Measurements from ENCODE around the gene PAX3.

Gene PAX3

DNA sequence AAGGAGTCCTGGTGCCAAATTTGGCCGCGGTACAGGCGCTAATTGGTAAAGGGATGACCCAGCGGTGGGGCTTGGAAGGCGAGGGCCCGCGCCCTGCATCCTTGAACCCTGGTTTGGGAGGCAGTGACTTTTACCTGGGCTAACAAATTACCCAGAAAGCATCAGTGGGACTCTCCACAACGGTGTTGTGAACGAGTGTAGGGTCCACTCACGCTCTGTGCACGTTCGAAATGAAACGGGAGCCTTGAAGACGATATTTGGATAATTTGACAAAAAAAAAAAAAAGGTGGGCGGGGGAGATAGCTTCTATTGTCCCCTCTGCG is 3.0 kb upstream of the PAX3 start:
- TF ChIP-seq YY1 (IDR thresholded peaks at IDR 0.05; ENCODE audit: low read depth) (no peak), EP300 (IDR thresholded peaks at IDR 0.05; ENCODE audit: borderline replicate concordance) (no peak), TAF1 (IDR thresholded peaks at IDR 0.05; ENCODE audit: low read depth) (no peak)
- TF ChIP-seq, protein P1, sequence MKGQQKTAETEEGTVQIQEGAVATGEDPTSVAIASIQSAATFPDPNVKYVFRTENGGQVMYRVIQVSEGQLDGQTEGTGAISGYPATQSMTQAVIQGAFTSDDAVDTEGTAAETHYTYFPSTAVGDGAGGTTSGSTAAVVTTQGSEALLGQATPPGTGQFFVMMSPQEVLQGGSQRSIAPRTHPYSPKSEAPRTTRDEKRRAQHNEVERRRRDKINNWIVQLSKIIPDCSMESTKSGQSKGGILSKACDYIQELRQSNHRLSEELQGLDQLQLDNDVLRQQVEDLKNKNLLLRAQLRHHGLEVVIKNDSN (IDR thresholded peaks at IDR 0.05), result no peak

DNA sequence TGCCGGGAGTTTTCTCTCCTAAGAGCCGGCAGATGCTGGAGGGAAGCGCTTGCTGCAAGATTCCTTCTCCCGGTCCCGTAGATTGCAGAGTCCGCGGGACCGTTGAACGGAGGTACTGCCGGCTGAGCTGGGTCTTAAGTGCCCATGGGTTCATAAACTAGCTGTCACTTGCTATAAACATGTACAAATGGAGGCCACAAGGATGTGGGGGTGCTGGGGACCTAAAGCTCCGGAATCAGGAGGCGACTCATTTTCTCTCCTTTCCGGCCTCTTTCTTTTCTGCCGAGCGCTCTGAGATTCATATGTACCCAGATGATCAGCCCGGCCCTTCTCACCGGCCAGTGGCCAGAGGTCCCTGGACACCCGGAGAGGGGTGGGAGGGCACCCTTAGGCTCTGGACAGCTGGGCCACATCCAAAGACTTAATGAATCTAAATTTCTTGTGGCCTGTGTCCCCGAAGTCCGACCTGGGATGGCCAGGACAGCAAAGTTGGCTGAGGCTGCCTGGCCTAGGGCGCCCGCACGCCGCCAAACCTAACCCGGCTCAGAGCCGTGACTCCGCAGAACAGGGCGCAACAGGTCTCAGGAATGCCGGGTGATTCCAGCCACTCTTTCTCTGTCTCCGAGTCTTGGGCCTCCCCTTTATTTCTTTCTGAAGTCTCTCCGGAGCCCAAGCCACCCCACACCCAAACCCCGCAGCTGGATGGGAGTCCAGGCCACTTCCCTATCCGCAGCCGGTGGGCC is 2.4 kb upstream of the PAX3 start:
- TF ChIP-seq TCF12 (IDR thresholded peaks at IDR 0.05; ENCODE audit: low read depth) (no peak), NFIC (IDR thresholded peaks at IDR 0.05) (no peak), FOXM1 (IDR thresholded peaks at IDR 0.05; ENCODE audit: borderline replicate concordance, low read depth) (no peak), EP300 (IDR thresholded peaks at IDR 0.05; ENCODE audit: borderline replicate concordance) (no peak)

DNA sequence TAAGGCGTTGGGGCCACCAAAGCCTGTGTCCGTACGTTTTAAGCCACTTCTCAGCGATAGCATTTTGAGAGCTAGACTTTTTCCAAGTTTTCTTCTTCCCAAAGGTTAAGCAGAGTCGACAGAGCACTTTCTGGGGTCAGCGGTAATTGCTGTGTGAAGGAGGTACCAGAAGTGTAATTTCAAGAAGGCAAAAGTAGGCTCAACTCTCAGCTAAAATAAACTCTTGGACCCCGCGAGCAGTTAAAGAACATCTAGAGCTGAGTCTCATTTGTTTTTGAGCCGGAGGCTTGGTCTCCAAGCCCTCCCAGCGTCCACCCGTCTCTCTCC is 1.9 kb upstream of the PAX3 start:
- TF ChIP-seq CEBPB (IDR thresholded peaks at IDR 0.05), result no peak
- TF ChIP-seq TAF1 (IDR thresholded peaks at IDR 0.05; ENCODE audit: low read depth), result no peak
- no peak for TF ChIP-seq CREB1 (IDR thresholded peaks at IDR 0.05; ENCODE audit: low read depth)
- TF ChIP-seq RAD21 (IDR thresholded peaks at IDR 0.05; ENCODE audit: low read depth), result no peak
- no peak for TF ChIP-seq EGR1 (IDR thresholded peaks at IDR 0.05)
- TF ChIP-seq, protein P2, sequence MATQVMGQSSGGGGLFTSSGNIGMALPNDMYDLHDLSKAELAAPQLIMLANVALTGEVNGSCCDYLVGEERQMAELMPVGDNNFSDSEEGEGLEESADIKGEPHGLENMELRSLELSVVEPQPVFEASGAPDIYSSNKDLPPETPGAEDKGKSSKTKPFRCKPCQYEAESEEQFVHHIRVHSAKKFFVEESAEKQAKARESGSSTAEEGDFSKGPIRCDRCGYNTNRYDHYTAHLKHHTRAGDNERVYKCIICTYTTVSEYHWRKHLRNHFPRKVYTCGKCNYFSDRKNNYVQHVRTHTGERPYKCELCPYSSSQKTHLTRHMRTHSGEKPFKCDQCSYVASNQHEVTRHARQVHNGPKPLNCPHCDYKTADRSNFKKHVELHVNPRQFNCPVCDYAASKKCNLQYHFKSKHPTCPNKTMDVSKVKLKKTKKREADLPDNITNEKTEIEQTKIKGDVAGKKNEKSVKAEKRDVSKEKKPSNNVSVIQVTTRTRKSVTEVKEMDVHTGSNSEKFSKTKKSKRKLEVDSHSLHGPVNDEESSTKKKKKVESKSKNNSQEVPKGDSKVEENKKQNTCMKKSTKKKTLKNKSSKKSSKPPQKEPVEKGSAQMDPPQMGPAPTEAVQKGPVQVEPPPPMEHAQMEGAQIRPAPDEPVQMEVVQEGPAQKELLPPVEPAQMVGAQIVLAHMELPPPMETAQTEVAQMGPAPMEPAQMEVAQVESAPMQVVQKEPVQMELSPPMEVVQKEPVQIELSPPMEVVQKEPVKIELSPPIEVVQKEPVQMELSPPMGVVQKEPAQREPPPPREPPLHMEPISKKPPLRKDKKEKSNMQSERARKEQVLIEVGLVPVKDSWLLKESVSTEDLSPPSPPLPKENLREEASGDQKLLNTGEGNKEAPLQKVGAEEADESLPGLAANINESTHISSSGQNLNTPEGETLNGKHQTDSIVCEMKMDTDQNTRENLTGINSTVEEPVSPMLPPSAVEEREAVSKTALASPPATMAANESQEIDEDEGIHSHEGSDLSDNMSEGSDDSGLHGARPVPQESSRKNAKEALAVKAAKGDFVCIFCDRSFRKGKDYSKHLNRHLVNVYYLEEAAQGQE (IDR thresholded peaks at IDR 0.05; ENCODE audit: low read depth), result no peak
- TF ChIP-seq NFIC (IDR thresholded peaks at IDR 0.05), result no peak
- no peak for TF ChIP-seq FOXM1 (IDR thresholded peaks at IDR 0.05; ENCODE audit: borderline replicate concordance, low read depth)
- TF ChIP-seq, protein P1 (IDR thresholded peaks at IDR 0.05), result no peak
- TF ChIP-seq, protein P3, sequence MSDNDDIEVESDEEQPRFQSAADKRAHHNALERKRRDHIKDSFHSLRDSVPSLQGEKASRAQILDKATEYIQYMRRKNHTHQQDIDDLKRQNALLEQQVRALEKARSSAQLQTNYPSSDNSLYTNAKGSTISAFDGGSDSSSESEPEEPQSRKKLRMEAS (IDR thresholded peaks at IDR 0.05), result no peak
- TF ChIP-seq YY1 (IDR thresholded peaks at IDR 0.05; ENCODE audit: low read depth), result no peak
- no peak for TF ChIP-seq TEAD4 (IDR thresholded peaks at IDR 0.05)
- no peak for TF ChIP-seq ZBTB7A (IDR thresholded peaks at IDR 0.05; ENCODE audit: low read depth)
- no peak for TF ChIP-seq EP300 (IDR thresholded peaks at IDR 0.05; ENCODE audit: borderline replicate concordance)
- TF ChIP-seq TCF12 (IDR thresholded peaks at IDR 0.05; ENCODE audit: low read depth), result no peak

DNA sequence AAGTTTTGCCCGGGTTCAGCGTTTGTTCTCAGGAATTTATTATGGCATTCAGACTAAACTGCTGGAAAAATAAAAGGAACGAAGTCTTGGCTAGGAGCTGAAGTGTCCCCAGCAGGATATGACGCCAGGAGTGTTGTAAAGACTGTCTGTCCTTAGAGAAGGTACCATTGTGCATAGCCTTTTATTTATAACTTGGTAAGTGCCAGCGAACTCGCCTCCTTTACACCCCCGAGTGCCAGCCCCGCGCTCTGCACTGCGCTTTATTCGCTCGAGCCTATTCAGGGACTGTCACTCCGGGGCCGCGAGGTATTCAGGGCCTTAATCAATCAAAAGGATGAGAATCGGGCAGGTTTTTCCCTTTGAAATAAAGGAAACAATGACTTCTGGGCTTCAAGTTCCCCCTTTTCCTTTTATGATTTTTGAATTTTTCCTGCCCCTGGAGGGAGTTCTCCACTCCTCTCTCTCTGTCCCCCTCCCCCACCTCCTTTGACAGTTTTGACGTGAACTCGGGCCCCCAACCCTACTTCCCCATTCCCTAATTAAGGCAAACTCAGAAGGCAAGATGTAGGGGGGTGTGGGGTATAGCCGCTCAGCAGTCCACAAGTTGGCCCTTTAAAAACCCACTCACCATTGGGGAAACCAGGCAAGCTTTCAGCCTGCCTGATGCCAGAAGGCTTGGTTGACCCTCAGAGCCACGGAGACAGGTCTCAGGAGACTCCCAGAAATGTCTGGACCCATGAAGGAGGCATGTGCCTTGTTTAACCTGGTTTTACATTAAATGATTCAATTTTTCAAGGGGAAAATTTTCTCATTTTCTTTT is 1.3 kb upstream of the PAX3 start:
- TF ChIP-seq CREB1 (IDR thresholded peaks at IDR 0.05; ENCODE audit: low read depth) (no peak), NFIC (IDR thresholded peaks at IDR 0.05) (no peak), TEAD4 (IDR thresholded peaks at IDR 0.05) (no peak), TAF1 (IDR thresholded peaks at IDR 0.05; ENCODE audit: low read depth) (no peak), EGR1 (IDR thresholded peaks at IDR 0.05) (no peak), YY1 (IDR thresholded peaks at IDR 0.05; ENCODE audit: low read depth) (no peak), CEBPB (IDR thresholded peaks at IDR 0.05) (no peak)
- TF ChIP-seq, protein P2 (IDR thresholded peaks at IDR 0.05; ENCODE audit: low read depth), result no peak
- TF ChIP-seq, protein P1 (IDR thresholded peaks at IDR 0.05), result no peak

DNA sequence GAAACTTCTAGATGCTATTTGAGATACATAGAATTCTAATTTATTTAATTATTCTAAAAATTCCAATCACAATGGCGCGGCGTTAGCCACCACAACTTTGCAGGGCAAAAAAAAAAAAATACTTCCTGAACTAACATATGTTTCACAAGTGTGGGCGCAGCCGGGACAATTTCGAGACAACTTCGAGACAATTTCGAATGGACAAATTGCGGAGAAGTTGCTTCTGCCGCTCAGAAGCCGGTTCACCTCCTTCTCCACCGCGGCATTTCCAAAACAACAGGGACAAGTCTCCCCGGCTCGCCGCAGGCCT is 842 bp downstream of the PAX3 start:
- TF ChIP-seq, protein P1 (IDR thresholded peaks at IDR 0.05), result no peak
- TF ChIP-seq, protein P3 (IDR thresholded peaks at IDR 0.05), result no peak

DNA sequence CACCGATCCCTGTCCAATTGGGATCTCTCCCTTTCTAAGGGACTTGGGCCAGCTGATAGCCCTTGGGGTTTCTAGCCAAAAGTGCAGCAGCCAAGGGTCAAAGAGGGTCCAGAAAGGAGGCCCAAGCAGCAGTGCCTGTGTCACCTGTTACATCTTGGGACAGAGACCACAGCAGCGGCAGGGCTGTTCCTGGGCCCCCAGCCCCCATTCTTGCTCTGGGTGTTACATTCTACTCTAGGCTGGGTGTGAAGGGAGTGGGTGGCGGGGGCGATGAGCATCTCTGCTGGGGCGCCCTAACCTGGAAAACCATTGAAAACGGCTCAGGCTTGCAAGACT is 1.2 kb downstream of the PAX3 start:
- TF ChIP-seq YY1 (IDR thresholded peaks at IDR 0.05; ENCODE audit: low read depth) (no peak), CREB1 (IDR thresholded peaks at IDR 0.05; ENCODE audit: low read depth) (no peak), TAF1 (IDR thresholded peaks at IDR 0.05; ENCODE audit: low read depth) (no peak), NFIC (IDR thresholded peaks at IDR 0.05) (no peak), ZBTB7A (IDR thresholded peaks at IDR 0.05; ENCODE audit: low read depth) (no peak), TCF12 (IDR thresholded peaks at IDR 0.05; ENCODE audit: low read depth) (no peak), FOXM1 (IDR thresholded peaks at IDR 0.05; ENCODE audit: borderline replicate concordance, low read depth) (no peak), CEBPB (IDR thresholded peaks at IDR 0.05) (no peak), TEAD4 (IDR thresholded peaks at IDR 0.05) (no peak), EP300 (IDR thresholded peaks at IDR 0.05; ENCODE audit: borderline replicate concordance) (no peak), EGR1 (IDR thresholded peaks at IDR 0.05) (no peak), RAD21 (IDR thresholded peaks at IDR 0.05; ENCODE audit: low read depth) (no peak)
- TF ChIP-seq, protein P3 (IDR thresholded peaks at IDR 0.05), result no peak
- TF ChIP-seq, protein P1 (IDR thresholded peaks at IDR 0.05), result no peak
- TF ChIP-seq, protein P2 (IDR thresholded peaks at IDR 0.05; ENCODE audit: low read depth), result no peak
